ENCODE measurements around the gene RPL18.

GRCh38 chr19:48632692-48633147 lies 13.7 kb upstream of the RPL18 start:
- TF ChIP-seq NFE2L1 (tag; IDR thresholded peaks at IDR 0.05; ENCODE audit: borderline replicate concordance, low read depth): no peak
- TF ChIP-seq RBFOX2 (IDR thresholded peaks at IDR 0.05; ENCODE audit: low read depth, low read length): no peak
- no peak for TF ChIP-seq TCF7L2 (IDR thresholded peaks at IDR 0.05; ENCODE audit: low read depth, low read length)

Data from K562 (cell line).